ENCODE results near the gene SURF1. TPM values are rescaled to one million over a fixed set of nuclear protein-coding genes. Genes with fewer than 3 reads are reported as not detected.

The SURF1 gene
- total and polyA plus RNA-seq, 9 of the 15 experiments (the other 6 are each of a cell fraction or from before 2014, with no cell fraction given): 16.1 to 31.3 (median 20.9) TPM

GRCh38 chr9:133348718-133349573 is 7.3 kb downstream of the SURF1 start (continued):
- TF ChIP-seq SFPQ (IDR thresholded peaks at IDR 0.05; ENCODE audit: low read depth, low read length) (no peak), SMARCE1 (IDR thresholded peaks at IDR 0.05) (no peak), KHSRP (IDR thresholded peaks at IDR 0.05) (no peak), ZNF778 (CRISPR knock-in tag; IDR thresholded peaks at IDR 0.05) (no peak), MECOM (CRISPR knock-in tag; IDR thresholded peaks at IDR 0.05) (no peak), ZNF668 (CRISPR knock-in tag; IDR thresholded peaks at IDR 0.05) (no peak), GABPA (tag; conservative IDR thresholded peaks at IDR 0.05; ENCODE audit: low read depth) (0 out of 2 replicates have a peak, but pooled peaks have one; percentile 1), EP400 (IDR thresholded peaks at IDR 0.05) (no peak), POLR2H (tag; IDR thresholded peaks at IDR 0.05; ENCODE audit: low read depth) (no peak), USF1 (CRISPR knock-in tag; IDR thresholded peaks at IDR 0.05) (0 out of 2 replicates have a peak, but pooled peaks have one; percentile 22), CC2D1A (IDR thresholded peaks at IDR 0.05) (no peak), ZNF589 (CRISPR knock-in tag; IDR thresholded peaks at IDR 0.05; ENCODE audit: low read depth) (no peak), FOXA3 (CRISPR knock-in tag; conservative IDR thresholded peaks at IDR 0.05 in 1 of 2, IDR thresholded peaks at IDR 0.05 in 1 of 2) (peak in 1 of 2 experiments; percentile 41; a peak in 1 of 4 replicates), NFE2 (IDR thresholded peaks at IDR 0.05; ENCODE audit: low read depth) (no peak), PRPF4 (IDR thresholded peaks at IDR 0.05; ENCODE audit: insufficient read depth, low read depth, low read length, poor library complexity, severe bottlenecking) (peak; percentile 4), HDAC1 (IDR thresholded peaks at IDR 0.05) (0 out of 4 replicates have a peak, but pooled peaks of 1 of the 2 experiments have one; percentile 8), JUND (IDR thresholded peaks at IDR 0.05; ENCODE audit: borderline replicate concordance, low read depth, low read length) (no peak), JUND (tag; IDR thresholded peaks at IDR 0.05; ENCODE audit: borderline replicate concordance, low read depth, low read length) (no peak), SP2 (IDR thresholded peaks at IDR 0.05; ENCODE audit: extremely low read depth, low read depth, low read length, poor library complexity, severe bottlenecking) (no peak), USF2 (CRISPR knock-in tag; IDR thresholded peaks at IDR 0.05) (no peak), ZNF511 (CRISPR knock-in tag; IDR thresholded peaks at IDR 0.05) (0 out of 2 replicates have a peak, but pooled peaks have one; percentile 2), ZNF696 (CRISPR knock-in tag; conservative IDR thresholded peaks at IDR 0.05) (no peak), LEF1 (IDR thresholded peaks at IDR 0.05) (no peak), ZNF444 (CRISPR knock-in tag; IDR thresholded peaks at IDR 0.05) (0 out of 2 replicates have a peak, but pooled peaks have one; percentile 27)
